Upper lobe of left lung (tissue), 4 donors: ENCODE data around the gene DYNC1LI1.

Experiments used
- EP300 ChIP-seq, 4 donors: sonication (generic); formaldehyde crosslinking; IDR thresholded peaks; one replicate each; pipeline ENCODE4 v1.5.1; 2017; ENCODE audit warnings: antibody characterized with exemption in 4 of 4, control low read depth in 2 of 4
- POLR2A ChIP-seq, 4 donors: fragments of 450-650 bp; IDR thresholded peaks; one replicate each; pipeline ENCODE4 v1.5.1; 2016 to 2017; ENCODE audit warnings: antibody characterized with exemption in 4 of 4, mild to moderate bottlenecking in 2 of 4
- TF ChIP-seq, protein P1 (sequence below), 6 experiments: fragments of 450-650 bp in 4 of 6; fragments of 200-600 bp in 2 of 6; sonication (generic) in 2 of 6; IDR thresholded peaks; one replicate each; pipeline ENCODE4 v1.5.1; 2016 to 2019; ENCODE audit warnings: antibody characterized with exemption in 6 of 6

DNA sequence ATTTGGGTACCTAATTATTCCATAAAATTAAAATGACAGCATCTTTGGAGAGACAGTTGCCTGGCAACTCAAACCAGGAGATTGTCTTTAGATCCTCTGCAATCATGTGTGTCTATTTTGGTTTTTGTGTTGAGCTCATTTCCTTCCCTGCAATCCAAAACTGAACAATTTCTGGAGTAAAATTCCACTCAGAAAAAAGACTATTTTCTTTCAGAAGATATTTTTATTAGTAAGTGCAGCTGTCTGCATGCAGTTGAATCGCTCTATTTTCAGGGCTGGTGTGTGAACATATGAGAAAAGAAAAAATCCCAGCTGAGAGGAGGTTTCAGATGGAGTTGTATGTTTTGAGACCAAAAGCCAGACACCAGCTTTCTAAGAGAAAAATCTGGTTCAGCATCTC is 41.9 kb upstream of the DYNC1LI1 start:
- TF ChIP-seq, protein P1, sequence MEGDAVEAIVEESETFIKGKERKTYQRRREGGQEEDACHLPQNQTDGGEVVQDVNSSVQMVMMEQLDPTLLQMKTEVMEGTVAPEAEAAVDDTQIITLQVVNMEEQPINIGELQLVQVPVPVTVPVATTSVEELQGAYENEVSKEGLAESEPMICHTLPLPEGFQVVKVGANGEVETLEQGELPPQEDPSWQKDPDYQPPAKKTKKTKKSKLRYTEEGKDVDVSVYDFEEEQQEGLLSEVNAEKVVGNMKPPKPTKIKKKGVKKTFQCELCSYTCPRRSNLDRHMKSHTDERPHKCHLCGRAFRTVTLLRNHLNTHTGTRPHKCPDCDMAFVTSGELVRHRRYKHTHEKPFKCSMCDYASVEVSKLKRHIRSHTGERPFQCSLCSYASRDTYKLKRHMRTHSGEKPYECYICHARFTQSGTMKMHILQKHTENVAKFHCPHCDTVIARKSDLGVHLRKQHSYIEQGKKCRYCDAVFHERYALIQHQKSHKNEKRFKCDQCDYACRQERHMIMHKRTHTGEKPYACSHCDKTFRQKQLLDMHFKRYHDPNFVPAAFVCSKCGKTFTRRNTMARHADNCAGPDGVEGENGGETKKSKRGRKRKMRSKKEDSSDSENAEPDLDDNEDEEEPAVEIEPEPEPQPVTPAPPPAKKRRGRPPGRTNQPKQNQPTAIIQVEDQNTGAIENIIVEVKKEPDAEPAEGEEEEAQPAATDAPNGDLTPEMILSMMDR (IDR thresholded peaks at IDR 0.05) = no peak
- TF ChIP-seq POLR2A (IDR thresholded peaks at IDR 0.05) = no peak
- no peak for TF ChIP-seq EP300 (IDR thresholded peaks at IDR 0.05)
